GM06990 (cell line): ENCODE results near the gene GPC1.
"Not testable (repeated sequence)": the region's sequence is repeated elsewhere in the genome, so short reads cannot be mapped to it uniquely, and the experiment has no call there.

Experiments used
- DNase-seq: peaks from one replicate; pipeline ENCODE4 v3.0.0-alpha.2; 2011; ENCODE audit not compliant: insufficient read length; ENCODE audit errors: extremely low read depth
- H3K27me3 ChIP-seq: replicated peaks from 2 replicates; pipeline ENCODE4 v1.6.0; 2011; ENCODE audit warnings: low read length; ENCODE audit not compliant: control insufficient read depth, insufficient read depth
- H3K36me3 ChIP-seq: 2 replicates; pipeline ENCODE4 v1.5.1; 2011; ENCODE audit warnings: low read length; ENCODE audit not compliant: control insufficient read depth, insufficient read depth
- H3K4me3 ChIP-seq: replicated peaks from 2 replicates; pipeline ENCODE4 v1.5.1; 2011; ENCODE audit warnings: low read depth, mild to moderate bottlenecking, control low read depth, low read length
- CTCF ChIP-seq: IDR thresholded peaks from 2 replicates; pipeline ENCODE4 v1.5.1; 2011; ENCODE audit warnings: low read length, control low read depth, mild to moderate bottlenecking, inconsistent platforms; ENCODE audit not compliant: insufficient read depth, poor library complexity, severe bottlenecking

GPC1 gene

GRCh38 chr2:240497082-240497481 lies 61.6 kb downstream of the GPC1 start:
- H3K27me3 ChIP-seq, DNase-seq: not testable (repeated sequence)
- TF ChIP-seq CTCF, result peak; percentile 21

GRCh38 chr2:240498171-240498957 lies 62.9 kb downstream of the GPC1 start:
- no peak for TF ChIP-seq CTCF
- DNase-seq, result no peak
- H3K27me3 ChIP-seq, result no peaks in the 10 kb centered on the region

More at GRCh38 chr2:240497082-240497481, 61.6 kb downstream of the GPC1 start:
- not testable (repeated sequence) for H3K4me3 ChIP-seq
- peaks cover 11% of the 10 kb centered on the region for H3K36me3 ChIP-seq

GRCh38 chr2:240498958-240499260 lies 63.4 kb downstream of the GPC1 start:
- no peaks in the 10 kb centered on the region for H3K27me3 ChIP-seq
- no peak for DNase-seq
- H3K4me3 ChIP-seq, result no peak overlapping the region
- TF ChIP-seq CTCF, result no peak
- H3K36me3 ChIP-seq, result peaks cover 13% of the 10 kb centered on the region

More at GRCh38 chr2:240498171-240498957, 62.9 kb downstream of the GPC1 start:
- Histone ChIP-seq H3K36me3 (peaks cover 11% of the 10 kb centered on the region), H3K4me3 (no peak overlapping the region)

GRCh38 chr2:240499309-240500301 lies 64.1 kb downstream of the GPC1 start:
- Histone ChIP-seq H3K36me3 (peaks cover 14% of the 10 kb centered on the region), H3K4me3 (no peak overlapping the region), H3K27me3 (no peaks in the 10 kb centered on the region)
- no peak for DNase-seq
- TF ChIP-seq CTCF, result no peak

GRCh38 chr2:240500561-240501423 lies 65.3 kb downstream of the GPC1 start:
- Histone ChIP-seq H3K27me3 (no peaks in the 10 kb centered on the region), H3K4me3 (no peak overlapping the region), H3K36me3 (peaks cover 14% of the 10 kb centered on the region)
- DNase-seq, result no peak
- TF ChIP-seq CTCF, result no peak
